Bladder microvascular endothelial cell (primary cell): ENCODE measurements around the gene TAF5. TPM values are rescaled to one million over a fixed set of nuclear protein-coding genes. Genes with fewer than 3 reads are reported as not detected.

Source experiments
- total RNA-seq: library from RNA; depleted of rRNA; stranded (reverse); fragments of >200 nt; gene quantifications from 2 replicates; pipeline ENCODE4 v1.2.3, GENCODE V29; 2014

The TAF5 gene
- total RNA-seq = 4.9 and 5.7 TPM in 2 replicates

DNA sequence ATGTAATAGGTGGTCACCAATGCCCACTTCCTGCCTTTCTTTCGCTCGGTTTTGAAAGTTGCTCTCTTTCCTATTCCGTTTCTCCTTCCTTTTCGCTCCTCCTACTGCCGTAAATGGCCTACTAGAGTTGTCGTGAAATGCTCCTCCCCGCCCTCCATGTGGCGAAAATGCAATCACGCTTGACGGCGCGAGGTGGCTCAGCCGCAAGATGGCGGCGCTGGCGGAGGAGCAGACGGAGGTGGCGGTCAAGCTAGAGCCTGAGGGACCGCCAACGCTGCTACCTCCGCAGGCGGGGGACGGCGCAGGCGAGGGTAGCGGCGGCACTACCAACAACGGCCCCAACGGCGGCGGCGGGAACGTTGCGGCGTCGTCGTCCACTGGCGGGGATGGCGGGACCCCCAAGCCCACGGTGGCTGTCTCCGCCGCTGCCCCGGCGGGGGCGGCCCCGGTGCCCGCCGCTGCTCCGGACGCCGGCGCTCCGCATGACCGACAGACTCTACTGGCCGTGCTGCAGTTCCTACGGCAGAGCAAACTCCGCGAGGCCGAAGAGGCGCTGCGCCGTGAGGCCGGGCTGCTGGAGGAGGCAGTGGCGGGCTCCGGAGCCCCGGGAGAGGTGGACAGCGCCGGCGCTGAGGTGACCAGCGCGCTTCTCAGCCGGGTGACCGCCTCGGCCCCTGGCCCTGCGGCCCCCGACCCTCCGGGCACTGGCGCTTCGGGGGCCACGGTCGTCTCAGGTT, at the start of gene TAF5:
TAF5 (plus strand) TSS at position 195 of the 737 bp plus-strand sequence; CDS start at position 209, 14 bp downstream.

GRCh38 chr10:103350517-103351260, 17.1 kb upstream of the TAF5 start, which contains the start of gene PCGF6:
Gene PCGF6 (minus strand): TSS chr10:103351140. CDS start chr10:103351066, 74 bp downstream.

DNA sequence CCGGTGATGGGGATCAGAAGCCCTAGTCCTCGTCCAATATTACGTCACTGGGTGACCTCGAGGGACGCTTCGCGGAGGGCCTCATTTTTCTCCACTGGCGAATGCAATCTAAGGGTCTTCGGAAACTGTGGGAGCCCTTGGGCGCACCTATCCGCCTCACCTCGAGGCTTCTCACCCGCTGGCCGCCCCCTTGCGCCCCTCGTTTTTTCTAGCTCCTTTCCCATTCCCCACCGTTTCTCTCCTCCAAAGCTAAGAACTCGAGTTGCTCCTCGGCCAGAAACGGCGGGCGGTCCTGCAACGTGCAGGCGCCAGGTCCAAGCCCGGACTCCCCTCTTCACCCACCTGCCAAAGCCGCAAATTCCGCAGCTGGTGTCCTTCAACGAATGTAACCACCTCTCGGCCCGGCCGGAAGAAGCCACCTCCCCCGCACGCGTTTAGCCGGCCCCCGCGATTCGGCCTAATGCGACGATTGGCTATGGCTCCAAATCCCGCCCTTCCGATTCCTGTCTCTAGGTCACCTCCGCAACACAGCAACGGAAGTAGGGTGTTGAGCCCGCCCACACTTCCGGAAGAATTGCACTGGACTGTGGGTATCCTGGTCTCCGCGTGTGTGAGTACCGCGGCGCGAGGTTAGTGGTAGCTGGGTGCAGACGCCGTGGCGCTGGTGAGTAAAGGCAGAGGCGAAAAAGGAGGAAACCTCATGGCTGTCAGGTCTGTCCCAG, 28.5 kb downstream of the TAF5 start, which contains the start of the genes ATP5MK and PDCD11:
ATP5MK (minus strand) TSS at position 409 of the 722 bp plus-strand sequence. CDS start 4,018 bp downstream, outside the sequence.
PDCD11 (plus strand) TSS at position 560 of the 722 bp plus-strand sequence. CDS start 1,801 bp downstream, outside the sequence.

Other genes starting within 250 kb of the TAF5 start
- gene NT5C2, start 174.7 kb upstream of the TAF5 start, total RNA-seq = 55.5 and 113 TPM in 2 replicates
- gene RPEL1, start 122.1 kb upstream of the TAF5 start, total RNA-seq = 0.06 TPM in 1 of 2 replicates, not detected in the other
- under 0.01 and 0.06 TPM in 2 replicates for gene INA, start 90.8 kb upstream of the TAF5 start, total RNA-seq
- gene PCGF6, start 16.8 kb upstream of the TAF5 start, total RNA-seq = 8.3 and 11.7 TPM in 2 replicates
- gene ATP5MK, start 28.5 kb downstream of the TAF5 start, total RNA-seq = 116 and 140 TPM in 2 replicates
- gene PDCD11, start 28.6 kb downstream of the TAF5 start, total RNA-seq = 22.2 and 52.0 TPM in 2 replicates
- 13.6 and 15.5 TPM in 2 replicates for gene CALHM2, start 84.4 kb downstream of the TAF5 start, total RNA-seq
- not detected in 2 replicates for gene CALHM1, start 90.9 kb downstream of the TAF5 start, total RNA-seq
- gene CALHM3, start 111.3 kb downstream of the TAF5 start, total RNA-seq = not detected in 2 replicates
- under 0.01 and 0.06 TPM in 2 replicates for gene NEURL1, start 125.7 kb downstream of the TAF5 start, total RNA-seq